Progenitor cell of endocrine pancreas (in vitro differentiated cells): Measurements from ENCODE around the gene PAX8. TPM values are rescaled to one million over a fixed set of nuclear protein-coding genes. Genes with fewer than 3 reads are reported as not detected.

Source experiments
- DNase-seq: peaks from one replicate; pipeline ENCODE4 v3.0.0; 2021; ENCODE audit warnings: low spot score; ENCODE audit not compliant: unreplicated experiment
- H3K27ac Mint-ChIP-seq: 2 replicates; pipeline ENCODE4 v1.8.0; 2021; ENCODE audit warnings: mild to moderate bottlenecking, moderate library complexity, mixed read lengths
- H3K27me3 Mint-ChIP-seq: 2 replicates; pipeline ENCODE4 v1.8.0; 2021; ENCODE audit warnings: mixed read lengths
- H3K36me3 Mint-ChIP-seq: 2 replicates; pipeline ENCODE4 v1.8.0; 2022; ENCODE audit warnings: mixed read lengths; ENCODE audit not compliant: insufficient read depth
- H3K4me1 Mint-ChIP-seq: 2 replicates; pipeline ENCODE4 v1.8.0; 2021; ENCODE audit warnings: low read depth, mixed read lengths
- H3K4me3 Mint-ChIP-seq: 2 replicates; pipeline ENCODE4 v1.8.0; 2021; ENCODE audit warnings: low read depth, mild to moderate bottlenecking, moderate library complexity, mixed read lengths
- H3K9me3 Mint-ChIP-seq: 2 replicates; pipeline ENCODE4 v1.8.0; 2021; ENCODE audit warnings: low read depth, mixed read lengths
- total RNA-seq: library from RNA; stranded (reverse); gene quantifications from 2 replicates; pipeline ENCODE4 v1.2.1, GENCODE V29; 2021
- TF ChIP-seq, protein P1 (sequence below): fragments of 200-600 bp; sonication (generic); IDR thresholded peaks from one replicate; pipeline ENCODE4 v1.5.0; 2021; ENCODE audit warnings: antibody characterized with exemption, mild to moderate bottlenecking; ENCODE audit not compliant: unreplicated experiment

PAX8 gene
- total RNA-seq, 1 donor from 2014 or later = 3.9 TPM

DNA sequence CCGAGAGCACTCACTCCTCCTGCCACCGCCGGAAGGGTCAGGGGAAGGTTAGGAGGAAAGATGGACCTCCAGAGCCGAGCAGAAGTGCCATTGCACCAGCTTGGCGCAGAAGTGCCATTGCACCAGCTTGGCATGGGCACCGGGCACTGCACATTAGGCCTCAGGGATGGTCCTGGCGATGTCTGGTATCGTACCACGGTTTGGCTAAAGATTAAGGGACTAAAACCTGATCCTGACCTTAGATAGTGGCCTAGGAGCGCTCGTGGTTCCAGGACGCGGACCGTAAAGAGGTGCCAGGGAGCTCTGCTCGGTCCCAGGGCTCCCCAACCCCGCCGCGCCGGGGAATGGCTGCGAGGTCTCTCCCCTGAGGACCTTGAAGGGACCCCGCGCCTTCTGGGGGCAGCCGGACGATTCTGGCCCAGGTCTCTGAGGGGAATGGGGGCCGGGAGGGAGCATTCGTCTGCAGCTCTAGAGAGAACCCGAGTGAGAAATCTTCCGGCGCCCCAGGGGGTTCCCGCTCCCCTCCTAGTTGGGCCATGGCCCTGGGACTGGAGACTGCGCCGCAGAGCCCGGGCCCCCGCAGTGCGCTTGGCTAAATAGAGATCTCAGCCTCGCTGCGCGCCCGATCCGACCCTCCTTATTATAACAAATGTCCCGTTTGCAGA lies 1.8 kb downstream of the PAX8 start:
- Mint-ChIP-seq H3K27ac (no peak overlapping the region), H3K4me1 (peaks cover 1% of the 10 kb centered on the region), H3K36me3 (no peaks in the 10 kb centered on the region), H3K4me3 (peak overlapping the region; percentile 48), H3K9me3 (no peaks in the 10 kb centered on the region), H3K27me3 (peaks cover 97% of the 10 kb centered on the region)
- TF ChIP-seq, protein P1, sequence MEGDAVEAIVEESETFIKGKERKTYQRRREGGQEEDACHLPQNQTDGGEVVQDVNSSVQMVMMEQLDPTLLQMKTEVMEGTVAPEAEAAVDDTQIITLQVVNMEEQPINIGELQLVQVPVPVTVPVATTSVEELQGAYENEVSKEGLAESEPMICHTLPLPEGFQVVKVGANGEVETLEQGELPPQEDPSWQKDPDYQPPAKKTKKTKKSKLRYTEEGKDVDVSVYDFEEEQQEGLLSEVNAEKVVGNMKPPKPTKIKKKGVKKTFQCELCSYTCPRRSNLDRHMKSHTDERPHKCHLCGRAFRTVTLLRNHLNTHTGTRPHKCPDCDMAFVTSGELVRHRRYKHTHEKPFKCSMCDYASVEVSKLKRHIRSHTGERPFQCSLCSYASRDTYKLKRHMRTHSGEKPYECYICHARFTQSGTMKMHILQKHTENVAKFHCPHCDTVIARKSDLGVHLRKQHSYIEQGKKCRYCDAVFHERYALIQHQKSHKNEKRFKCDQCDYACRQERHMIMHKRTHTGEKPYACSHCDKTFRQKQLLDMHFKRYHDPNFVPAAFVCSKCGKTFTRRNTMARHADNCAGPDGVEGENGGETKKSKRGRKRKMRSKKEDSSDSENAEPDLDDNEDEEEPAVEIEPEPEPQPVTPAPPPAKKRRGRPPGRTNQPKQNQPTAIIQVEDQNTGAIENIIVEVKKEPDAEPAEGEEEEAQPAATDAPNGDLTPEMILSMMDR = no peak
- no peak for DNase-seq

DNA sequence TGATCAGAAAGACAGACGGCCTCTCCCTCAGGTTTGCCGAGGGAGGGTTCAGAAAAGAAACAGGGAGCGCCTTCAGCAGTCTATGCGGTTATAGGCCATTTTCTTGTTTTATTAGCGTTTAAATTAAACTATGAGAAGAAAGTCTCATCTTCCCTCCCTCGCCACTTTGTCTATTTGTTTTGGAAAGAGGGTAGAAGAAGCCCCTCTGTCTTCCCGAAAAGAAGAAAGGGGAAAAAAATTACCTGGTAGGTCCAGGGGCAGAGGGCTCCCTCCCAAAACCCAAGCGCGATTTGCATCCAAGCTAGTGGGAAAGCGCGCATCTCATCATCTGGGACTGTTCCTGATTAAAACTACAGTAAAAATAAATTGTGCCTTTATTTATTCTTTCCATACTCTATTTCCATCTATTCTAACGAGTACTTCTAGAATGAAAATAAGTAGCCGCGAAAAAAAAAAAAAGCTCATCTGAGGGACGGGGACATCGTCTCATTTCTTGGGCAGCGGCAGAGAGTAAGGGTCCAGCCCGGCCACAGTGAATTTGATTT lies 2.4 kb downstream of the PAX8 start:
- peaks cover 1% of the 10 kb centered on the region for H3K4me1 Mint-ChIP-seq
- no peaks in the 10 kb centered on the region for H3K36me3 Mint-ChIP-seq
- no peaks in the 10 kb centered on the region for H3K9me3 Mint-ChIP-seq
- TF ChIP-seq, protein P1 = no peak
- H3K27me3 Mint-ChIP-seq = peaks cover 97% of the 10 kb centered on the region
- DNase-seq = no peak
- H3K27ac Mint-ChIP-seq = no peak overlapping the region
- no peak overlapping the region for H3K4me3 Mint-ChIP-seq

DNA sequence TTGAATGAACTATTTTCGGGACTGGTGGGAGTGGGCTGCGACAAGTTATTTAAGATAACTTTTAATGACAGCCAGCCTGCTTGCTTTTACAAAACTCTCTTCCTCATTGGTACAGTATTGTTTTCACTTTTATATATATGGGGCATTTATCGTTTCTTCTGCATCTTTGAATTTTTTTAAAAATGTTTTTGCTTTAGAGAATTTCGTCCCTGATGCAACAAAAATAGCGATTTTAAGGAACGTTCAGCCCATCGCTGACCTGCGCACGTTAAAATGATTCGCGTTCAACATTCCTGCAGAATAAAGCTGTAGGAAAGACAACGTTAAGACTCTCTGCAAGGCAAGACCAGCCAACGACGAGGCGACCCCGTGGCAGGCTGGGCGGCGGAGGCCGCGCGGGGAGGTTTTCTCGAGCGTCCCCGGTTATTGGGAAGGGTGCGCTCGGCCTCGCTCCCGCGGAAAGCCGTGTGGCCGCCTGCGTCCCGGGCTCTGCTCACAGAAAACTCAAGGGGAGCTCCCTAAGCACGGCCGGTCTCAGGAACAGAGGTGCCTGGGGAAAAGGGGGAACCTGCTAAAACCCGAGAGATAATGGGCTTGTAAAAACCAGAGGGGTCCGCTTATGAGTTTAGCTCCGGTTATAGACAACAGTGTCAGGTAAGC lies 3.0 kb downstream of the PAX8 start:
- Mint-ChIP-seq H3K27ac (no peak overlapping the region), H3K9me3 (no peaks in the 10 kb centered on the region), H3K4me3 (no peak overlapping the region), H3K4me1 (peaks cover 1% of the 10 kb centered on the region), H3K27me3 (peaks cover 97% of the 10 kb centered on the region), H3K36me3 (no peaks in the 10 kb centered on the region)
- TF ChIP-seq, protein P1 = no peak
- no peak for DNase-seq

DNA sequence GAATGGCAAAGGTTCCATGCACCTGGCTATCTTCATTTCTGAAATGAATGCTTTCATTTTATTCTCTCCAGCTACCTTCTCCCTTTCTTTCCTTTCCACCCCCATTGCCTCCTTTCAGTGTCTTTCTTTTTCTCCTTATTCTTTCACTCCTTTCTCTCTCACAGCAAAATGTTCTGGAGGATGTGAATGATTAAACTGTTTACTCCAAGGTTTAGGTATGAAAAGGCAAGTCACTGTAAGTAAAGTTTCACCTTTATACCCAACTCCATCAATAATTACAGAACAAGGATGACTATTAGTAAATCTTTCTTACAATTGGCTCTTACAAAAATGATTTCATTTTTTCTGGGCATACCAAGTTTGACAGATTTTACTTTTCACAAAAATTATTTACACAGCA lies 4.3 kb downstream of the PAX8 start:
- H3K27me3 Mint-ChIP-seq = peaks cover 97% of the 10 kb centered on the region
- no peak overlapping the region for H3K4me3 Mint-ChIP-seq
- H3K27ac Mint-ChIP-seq = no peak overlapping the region

DNA sequence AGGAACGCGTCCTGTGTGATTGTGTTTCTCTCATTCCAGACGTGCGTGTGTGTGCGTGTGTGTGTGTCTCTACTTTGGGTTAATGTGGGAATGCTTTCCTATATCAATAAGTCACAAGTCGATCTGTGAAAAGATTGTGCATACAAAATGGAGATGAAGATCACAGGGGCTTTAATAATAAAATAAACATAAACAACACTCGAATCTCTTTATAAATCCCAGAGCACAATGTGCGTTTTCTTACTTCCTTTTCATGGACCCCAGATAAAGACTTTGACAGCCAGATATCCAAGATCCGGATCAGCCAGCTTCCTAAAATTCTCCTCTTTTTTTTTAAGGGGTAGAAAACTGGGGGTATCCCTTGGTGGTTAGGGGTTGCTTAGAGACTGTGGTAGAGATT lies 4.7 kb downstream of the PAX8 start:
- no peaks in the 10 kb centered on the region for H3K36me3 Mint-ChIP-seq
- no peak overlapping the region for H3K4me3 Mint-ChIP-seq
- DNase-seq = no peak
- H3K27ac Mint-ChIP-seq = no peak overlapping the region
- no peaks in the 10 kb centered on the region for H3K9me3 Mint-ChIP-seq
- H3K27me3 Mint-ChIP-seq = peaks cover 96% of the 10 kb centered on the region
- TF ChIP-seq, protein P1 = no peak
- peaks cover 1% of the 10 kb centered on the region for H3K4me1 Mint-ChIP-seq

More for the DNA sequence above, 4.3 kb downstream of the PAX8 start:
- no peaks in the 10 kb centered on the region for H3K36me3 Mint-ChIP-seq
- H3K4me1 Mint-ChIP-seq = peaks cover 1% of the 10 kb centered on the region
- TF ChIP-seq, protein P1 = no peak
- DNase-seq = no peak
- no peaks in the 10 kb centered on the region for H3K9me3 Mint-ChIP-seq
